Large intestine (tissue), 3 donors: Measurements from ENCODE around the gene EIF2S2. TPM values are rescaled to one million over a fixed set of nuclear protein-coding genes. Genes with fewer than 3 reads are reported as not detected.

Experiments
- DNase-seq, 2 donors: peaks; one replicate each; pipeline versions ENCODE4 v3.0.0 to v3.0.0-alpha.2; 2013
- H3K27ac ChIP-seq: one replicate; pipeline ENCODE4 v1.5.1; 2013; ENCODE audit warnings: low read length
- H3K27me3 ChIP-seq: 2 replicates; pipeline ENCODE4 v1.6.1; 2013; ENCODE audit warnings: low read length; ENCODE audit not compliant: control insufficient read depth, insufficient read depth
- H3K36me3 ChIP-seq: 2 replicates; pipeline ENCODE4 v1.6.1; 2013; ENCODE audit warnings: low read length; ENCODE audit not compliant: control insufficient read depth, insufficient read depth
- H3K4me1 ChIP-seq: one replicate; pipeline ENCODE4 v1.6.1; 2013; ENCODE audit warnings: low read length; ENCODE audit not compliant: control insufficient read depth, insufficient read depth
- H3K4me3 ChIP-seq: one replicate; pipeline ENCODE4 v1.5.1; 2013; ENCODE audit warnings: low read length
- H3K9me3 ChIP-seq: one replicate; pipeline ENCODE4 v1.6.1; 2013; ENCODE audit warnings: mild to moderate bottlenecking, low read depth, low read length, moderate library complexity; ENCODE audit not compliant: control insufficient read depth
- WGBS: methylation state at CpG from one replicate; pipeline ENCODE4 v1.1.5; 2013; ENCODE audit warnings: low lambda C conversion rate; ENCODE audit not compliant: insufficient coverage; 5-methylcytosine and 5-hydroxymethylcytosine counted together
- polyA plus RNA-seq: library from polyadenylated mRNA; unstranded; fragments of 120-200 nt; gene quantifications from one replicate; pipeline ENCODE4 v1.2.1, GENCODE V29; 2013

The EIF2S2 gene
- polyA plus RNA-seq, 1 donor: 50.0 TPM

- Histone ChIP-seq H3K9me3 (no peaks in the 10 kb centered on the region), H3K36me3 (peaks cover 42% of the 10 kb centered on the region), H3K27me3 (no peaks in the 10 kb centered on the region), H3K4me1 (peaks cover 5% of the 10 kb centered on the region), H3K27ac (no peak overlapping the region), H3K4me3 (no peak overlapping the region)
- WGBS: no CpG with 5 or more reads among the region's 3 CpGs
- DNase-seq: no peak
Observed at GRCh38 chr20:34105978-34106675, 5.9 kb downstream of the EIF2S2 start.

- Histone ChIP-seq H3K36me3 (peaks cover 50% of the 10 kb centered on the region), H3K27me3 (no peaks in the 10 kb centered on the region), H3K4me3 (no peak overlapping the region), H3K27ac (no peak overlapping the region), H3K4me1 (no peaks in the 10 kb centered on the region), H3K9me3 (no peaks in the 10 kb centered on the region)
- 80% methylated on average over 3 of the region's 3 CpGs for WGBS
- no peak for DNase-seq
Observed at GRCh38 chr20:34104059-34104458, 8.0 kb downstream of the EIF2S2 start.

GRCh38 chr20:34102342-34102741 lies 9.7 kb downstream of the EIF2S2 start:
- no CpG with 5 or more reads among the region's 2 CpGs for WGBS
- no peaks in the 10 kb centered on the region for H3K27me3 ChIP-seq
- no peaks in the 10 kb centered on the region for H3K9me3 ChIP-seq
- H3K36me3 ChIP-seq: peaks cover 62% of the 10 kb centered on the region
- no peak for DNase-seq
- H3K4me1 ChIP-seq: no peaks in the 10 kb centered on the region
- no peak overlapping the region for H3K27ac ChIP-seq
- H3K4me3 ChIP-seq: no peak overlapping the region

- no peaks in the 10 kb centered on the region for H3K27me3 ChIP-seq
- no CpG with 5 or more reads among the region's 3 CpGs for WGBS
- H3K36me3 ChIP-seq: peaks cover 76% of the 10 kb centered on the region
Observed at GRCh38 chr20:34100576-34100975, 11.5 kb downstream of the EIF2S2 start.

GRCh38 chr20:34099675-34100074 lies 12.4 kb downstream of the EIF2S2 start:
- Histone ChIP-seq H3K36me3 (peaks cover 77% of the 10 kb centered on the region), H3K27me3 (no peaks in the 10 kb centered on the region), H3K27ac (no peak overlapping the region), H3K9me3 (no peaks in the 10 kb centered on the region), H3K4me3 (no peak overlapping the region), H3K4me1 (no peaks in the 10 kb centered on the region)
- no CpG with 5 or more reads among the region's 5 CpGs for WGBS
- no peak for DNase-seq

More at GRCh38 chr20:34100576-34100975, 11.5 kb downstream of the EIF2S2 start:
- no peak overlapping the region for H3K4me3 ChIP-seq
- no peaks in the 10 kb centered on the region for H3K9me3 ChIP-seq
- no peak overlapping the region for H3K27ac ChIP-seq
- no peaks in the 10 kb centered on the region for H3K4me1 ChIP-seq
- DNase-seq: no peak

- Histone ChIP-seq H3K9me3 (no peaks in the 10 kb centered on the region), H3K4me3 (no peak overlapping the region), H3K27ac (no peak overlapping the region), H3K4me1 (no peaks in the 10 kb centered on the region), H3K36me3 (peaks cover 76% of the 10 kb centered on the region), H3K27me3 (no peaks in the 10 kb centered on the region)
- no peak for DNase-seq
- 100% methylated on average over 1 of the region's 3 CpGs for WGBS
Observed at GRCh38 chr20:34098570-34098969, 13.5 kb downstream of the EIF2S2 start.

GRCh38 chr20:34096699-34097444 lies 15.2 kb downstream of the EIF2S2 start:
- no peak overlapping the region for H3K4me3 ChIP-seq
- no peaks in the 10 kb centered on the region for H3K27me3 ChIP-seq
- no CpG with 5 or more reads among the region's 9 CpGs for WGBS
- H3K27ac ChIP-seq: no peak overlapping the region
- no peaks in the 10 kb centered on the region for H3K9me3 ChIP-seq
- DNase-seq: no peak
- peaks cover 78% of the 10 kb centered on the region for H3K36me3 ChIP-seq
- H3K4me1 ChIP-seq: no peaks in the 10 kb centered on the region

GRCh38 chr20:34095825-34096224 lies 16.2 kb downstream of the EIF2S2 start:
- H3K36me3 ChIP-seq: peaks cover 73% of the 10 kb centered on the region
- no peaks in the 10 kb centered on the region for H3K9me3 ChIP-seq

GRCh38 chr20:34093895-34094294 lies 18.1 kb downstream of the EIF2S2 start:
- no peak overlapping the region for H3K4me3 ChIP-seq
- no peaks in the 10 kb centered on the region for H3K9me3 ChIP-seq
- H3K27me3 ChIP-seq: no peaks in the 10 kb centered on the region
- H3K36me3 ChIP-seq: peaks cover 77% of the 10 kb centered on the region
- 94% methylated on average over 2 of the region's 2 CpGs for WGBS
- no peaks in the 10 kb centered on the region for H3K4me1 ChIP-seq
- DNase-seq: no peak
- H3K27ac ChIP-seq: no peak overlapping the region

More at GRCh38 chr20:34095825-34096224, 16.2 kb downstream of the EIF2S2 start:
- Histone ChIP-seq H3K4me1 (no peaks in the 10 kb centered on the region), H3K27ac (no peak overlapping the region), H3K27me3 (no peaks in the 10 kb centered on the region), H3K4me3 (no peak overlapping the region)
- DNase-seq: no peak

- Histone ChIP-seq H3K4me1 (no peaks in the 10 kb centered on the region), H3K4me3 (no peak overlapping the region), H3K27ac (no peak overlapping the region), H3K36me3 (peaks cover 79% of the 10 kb centered on the region), H3K9me3 (no peaks in the 10 kb centered on the region), H3K27me3 (no peaks in the 10 kb centered on the region)
- no peak for DNase-seq
- no CpG with 5 or more reads among the region's 6 CpGs for WGBS
Observed at GRCh38 chr20:34091637-34092200, 20.3 kb downstream of the EIF2S2 start.
